ENCODE measurements around the gene SLC27A3.

- TF ChIP-seq POLR2A (IDR thresholded peaks at IDR 0.05; ENCODE audit: low read length), result no peak
- TF ChIP-seq GATA1 (IDR thresholded peaks at IDR 0.05; ENCODE audit: low read depth, low read length), result no peak
These were observed 17.4 kb downstream of the SLC27A3 start for GRCh38 chr1:153792631-153793041.

Measured in erythroblast (primary cell).